IMR-90 (cell line): ENCODE data around the gene WNK1. TPM values are rescaled to one million over a fixed set of nuclear protein-coding genes. Genes with fewer than 3 reads are reported as not detected.
"Not testable (repeated sequence)": the region's sequence is repeated elsewhere in the genome, so short reads cannot be mapped to it uniquely, and the experiment has no call there.

Source experiments
- ATAC-seq: fragments of 200-7000 bp; cut with Tn5 transposase; 2 replicates; pipeline ENCODE4 v1.9.1; 2020; ENCODE audit warnings: low read depth, mild to moderate bottlenecking, moderate library complexity
- BruUV-seq: library from RNA; stranded (reverse); fragments of 400-500 nt; replicated peaks from 2 replicates; lab custom pipeline; 2021; lab: Mats Ljungman, UMichigan
- CTCF ChIA-PET: fragments of 300-600 bp; formaldehyde crosslinking; extraction: SDS; loops from one replicate; lab custom pipeline; 2021; ENCODE audit warnings: antibody characterized with exemption; lab: Yijun Ruan, JAX
- POLR2A ChIA-PET: fragments of 300-600 bp; sonication (Branson Sonifier 250); formaldehyde crosslinking; loops from one replicate; lab custom pipeline; 2022; ENCODE audit warnings: antibody characterized with exemption; ENCODE audit not compliant: unreplicated experiment; lab: Charles Lee
- DNase-seq: peaks from one replicate; pipeline ENCODE4 v3.0.0; 2013
- H2AFZ ChIP-seq: replicated peaks from 2 replicates; pipeline ENCODE3; 2013; ENCODE audit warnings: low read length, mild to moderate bottlenecking; ENCODE audit not compliant: poor library complexity
- H2AK5ac ChIP-seq: 2 replicates; pipeline ENCODE4 v1.6.1; 2013; ENCODE audit warnings: low read depth, low read length, inconsistent platforms
- H2AK9ac ChIP-seq: replicated peaks from 2 replicates; pipeline ENCODE3; 2013; ENCODE audit warnings: mild to moderate bottlenecking, low read depth, low read length, moderate library complexity; ENCODE audit not compliant: poor library complexity
- H2BK120ac ChIP-seq: 2 replicates; pipeline ENCODE4 v1.6.1; 2013; ENCODE audit warnings: low read depth, low read length, inconsistent platforms
- H2BK15ac ChIP-seq: 3 replicates; pipeline ENCODE4 v1.6.1; 2013; ENCODE audit warnings: low read depth, low read length, inconsistent platforms
- H2BK20ac ChIP-seq: 2 replicates; pipeline ENCODE4 v1.6.1; 2013; ENCODE audit warnings: low read depth, mild to moderate bottlenecking, inconsistent platforms, low read length, moderate library complexity
- H2BK5ac ChIP-seq: 2 replicates; pipeline ENCODE4 v1.6.1; 2013; ENCODE audit warnings: mild to moderate bottlenecking, low read depth, low read length, inconsistent platforms; ENCODE audit not compliant: poor library complexity, severe bottlenecking
- H3K14ac ChIP-seq: replicated peaks from 2 replicates; pipeline ENCODE4 v1.6.1; 2013; ENCODE audit warnings: low read depth, low read length, inconsistent platforms
- H3K18ac ChIP-seq: 2 replicates; pipeline ENCODE4 v1.6.1; 2013; ENCODE audit warnings: low read depth, low read length, control low read depth
- H3K23ac ChIP-seq: 2 replicates; pipeline ENCODE4 v1.6.1; 2013; ENCODE audit warnings: low read depth, low read length, inconsistent platforms
- H3K27ac ChIP-seq: 2 replicates; pipeline ENCODE4 v1.5.1; 2013; ENCODE audit warnings: mild to moderate bottlenecking, control low read depth, low read length; ENCODE audit not compliant: insufficient read depth
- H3K27me3 ChIP-seq: 2 replicates; pipeline ENCODE4 v1.6.1; 2013; ENCODE audit warnings: low read length; ENCODE audit not compliant: control insufficient read depth, insufficient read depth
- H3K36me3 ChIP-seq: 2 replicates; pipeline ENCODE4 v1.6.1; 2013; ENCODE audit warnings: low read length, mixed read lengths; ENCODE audit not compliant: control insufficient read depth, insufficient read depth
- H3K4ac ChIP-seq: 2 replicates; pipeline ENCODE4 v1.6.1; 2013; ENCODE audit warnings: low read depth, low read length, inconsistent platforms
- H3K4me1 ChIP-seq: 2 replicates; pipeline ENCODE4 v1.6.1; 2013; ENCODE audit warnings: low read length, mixed read lengths; ENCODE audit not compliant: control insufficient read depth, insufficient read depth
- H3K4me2 ChIP-seq: 2 replicates; pipeline ENCODE4 v1.6.1; 2013; ENCODE audit warnings: low read depth, mild to moderate bottlenecking, control low read depth, low read length, moderate library complexity
- H3K4me3 ChIP-seq: 2 replicates; pipeline ENCODE4 v1.5.1; 2013; ENCODE audit warnings: low read depth, mild to moderate bottlenecking, control low read depth, low read length, moderate library complexity; ENCODE audit not compliant: insufficient read depth
- H3K56ac ChIP-seq: 2 replicates; pipeline ENCODE4 v1.6.1; 2013; ENCODE audit warnings: low read length, inconsistent platforms; ENCODE audit not compliant: insufficient read depth; ENCODE audit errors: extremely low read depth
- H3K79me1 ChIP-seq, 2 experiments: 2 replicates each; pipeline ENCODE4 v1.6.1; 2013; ENCODE audit warnings: low read length in 2 of 2, inconsistent platforms in 1 of 2, low read depth in 1 of 2
- H3K9ac ChIP-seq: 2 replicates; pipeline ENCODE4 v1.6.1; 2013; ENCODE audit warnings: low read depth, low read length, control low read depth
- H3K9me1 ChIP-seq: 2 replicates; pipeline ENCODE4 v1.6.1; 2013; ENCODE audit warnings: low read length, inconsistent platforms; ENCODE audit not compliant: insufficient read depth
- H3K9me3 ChIP-seq: 2 replicates; pipeline ENCODE4 v1.6.1; 2013; ENCODE audit warnings: low read length; ENCODE audit not compliant: control insufficient read depth, insufficient read depth
- H4K20me1 ChIP-seq: 2 replicates; pipeline ENCODE4 v1.6.1; 2013; ENCODE audit warnings: low read length, inconsistent platforms; ENCODE audit not compliant: insufficient read depth
- H4K5ac ChIP-seq: 2 replicates; pipeline ENCODE4 v1.6.1; 2013; ENCODE audit warnings: mild to moderate bottlenecking, low read depth, low read length, control low read depth
- H4K8ac ChIP-seq, 2 experiments: 2 replicates each; pipeline ENCODE4 v1.6.1; 2013; ENCODE audit warnings: low read depth in 2 of 2, low read length in 2 of 2, control low read depth in 1 of 2, inconsistent platforms in 1 of 2
- H4K91ac ChIP-seq: 2 replicates; pipeline ENCODE4 v1.6.1; 2013; ENCODE audit warnings: low read depth, low read length, inconsistent platforms; ENCODE audit not compliant: insufficient read depth
- CEBPB ChIP-seq: IDR thresholded peaks from 2 replicates; pipeline ENCODE4 v1.6.1; 2012; ENCODE audit warnings: low read depth, low read length, improper control_type of control experiment
- RCOR1 ChIP-seq: IDR thresholded peaks from 2 replicates; pipeline ENCODE4 v1.6.1; 2012; ENCODE audit warnings: mild to moderate bottlenecking, low read length, improper control_type of control experiment; ENCODE audit not compliant: insufficient replicate concordance
- WGBS, 2 experiments: methylation state at CpG; one replicate each; pipeline versions ENCODE4 v1.1.5 to v1.1.7; 2013; ENCODE audit warnings: missing lambda C conversion rate in 2 of 2; ENCODE audit not compliant: insufficient read length in 1 of 2; ENCODE audit errors: extremely low coverage in 2 of 2; 5-methylcytosine and 5-hydroxymethylcytosine counted together
- dilution Hi-C: fragments of 300-500 bp; cut with HindIII; formaldehyde crosslinking; loops from one replicate; pipeline ENCODE4 v1.14.3; 2018; ENCODE audit warnings: low sequenced_read_pairs; ENCODE audit not compliant: unreplicated experiment
- in situ Hi-C: fragments of 300-500 bp; cut with MboI; formaldehyde crosslinking; loops from 3 replicates; pipeline ENCODE4 v1.14.3; 2019; ENCODE audit warnings: low sequenced_read_pairs, inconsistent platforms, mixed read lengths
- intact Hi-C: fragments of 100-400 bp; cut with micrococcal nuclease; formaldehyde crosslinking; loops from 2 replicates; pipeline ENCODE4 v1.10.0; 2022
- polyA plus RNA-seq, 3 experiments: library from polyadenylated mRNA; depleted of rRNA; stranded (reverse); fragments of >200 nt; gene quantifications; 2 replicates each; pipeline ENCODE4 v1.2.3, GENCODE V29; 2012; ENCODE audit warnings: low replicate concordance in 1 of 3
- total RNA-seq: library from RNA; depleted of rRNA; stranded (reverse); fragments of >200 nt; gene quantifications from 2 replicates; pipeline ENCODE4 v1.2.3, GENCODE V29; 2012

The WNK1 gene
- total and polyA plus RNA-seq, 2 of the 4 experiments (the other 2 are of a cell fraction), result 36.9 to 42.8 TPM

DNA sequence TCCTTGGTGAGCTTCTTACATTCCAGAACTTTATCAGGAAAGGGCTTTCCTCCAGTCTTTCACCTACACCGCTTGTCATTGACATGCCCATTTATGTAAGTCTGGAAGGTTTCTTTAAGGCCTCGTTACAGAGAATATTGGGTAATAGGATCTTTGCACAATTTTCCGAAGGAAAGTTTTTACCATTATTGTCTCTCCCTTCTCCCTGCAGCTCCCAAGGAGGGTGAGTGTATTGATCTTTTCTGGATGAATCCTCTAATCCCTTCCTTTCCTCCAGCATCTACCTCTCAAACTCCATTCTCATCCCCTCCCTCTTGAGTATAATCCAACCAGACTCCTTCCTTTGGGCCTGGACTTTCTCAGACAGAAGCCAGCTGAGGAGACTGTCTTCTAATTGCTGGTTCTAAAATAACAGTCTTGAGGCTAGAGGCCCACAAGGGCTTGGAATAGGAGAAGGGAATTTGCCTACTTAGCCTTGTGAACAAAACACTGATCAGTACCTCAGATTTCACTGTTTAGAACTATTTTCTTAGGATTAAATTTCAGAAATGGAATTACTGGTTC lies 21.8 kb downstream of the WNK1 start:
- CTCF ChIA-PET, result no interaction called here
- no TSS peak for BruUV-seq
- H3K56ac ChIP-seq, result no peak overlapping the region

DNA sequence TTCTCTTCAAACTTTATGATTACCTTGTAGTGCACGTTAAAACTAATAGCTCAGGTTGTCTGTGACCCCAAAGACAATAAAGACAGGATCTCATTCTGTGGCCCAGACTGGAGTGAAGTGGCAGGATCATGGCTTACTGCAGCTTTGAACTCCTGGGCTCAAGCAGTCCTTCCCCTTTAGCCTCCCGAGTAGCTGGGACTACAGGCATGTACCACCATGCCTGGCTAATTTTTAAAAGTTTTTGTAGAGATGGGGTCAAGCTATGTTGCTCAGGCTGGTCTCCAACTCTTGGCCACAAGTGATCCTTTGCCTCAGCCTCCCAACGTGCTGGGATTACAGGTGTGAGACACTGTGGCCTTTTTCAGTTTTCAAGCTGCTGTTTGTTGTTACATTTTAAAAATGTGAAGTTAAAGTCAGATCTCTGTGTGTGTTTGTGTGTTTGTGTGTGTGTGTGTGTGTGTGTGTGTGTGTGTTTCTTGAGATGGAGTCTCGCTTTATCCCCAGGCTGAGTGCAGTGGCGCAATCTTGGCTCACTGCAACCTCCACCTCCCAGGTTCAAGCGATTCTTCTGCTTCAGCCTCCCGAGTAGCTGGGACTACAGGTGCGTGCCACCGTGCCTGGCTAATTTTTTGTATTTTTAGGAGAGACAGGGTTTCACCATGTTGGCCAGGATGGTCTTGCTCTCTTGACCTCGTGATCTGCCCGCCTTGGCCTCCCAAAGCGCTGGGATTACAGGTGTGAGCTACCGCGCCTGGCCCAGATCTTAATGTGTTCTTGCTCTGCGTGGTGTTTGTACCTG lies 23.8 kb downstream of the WNK1 start:
- H2BK120ac ChIP-seq, H3K36me3 ChIP-seq, in situ Hi-C loops, H4K8ac ChIP-seq, ATAC-seq, H3K4me1 ChIP-seq, H3K9me3 ChIP-seq, H3K27me3 ChIP-seq, H3K27ac ChIP-seq, DNase-seq, H2BK20ac ChIP-seq, H2AFZ ChIP-seq, H2AK9ac ChIP-seq, dilution Hi-C loops, BruUV-seq, H4K91ac ChIP-seq, H2BK15ac ChIP-seq, POLR2A ChIA-PET, H3K14ac ChIP-seq, H3K18ac ChIP-seq, H4K5ac ChIP-seq, H3K4me3 ChIP-seq, H3K9ac ChIP-seq, H3K56ac ChIP-seq, H3K4me2 ChIP-seq: not testable (repeated sequence)
- H3K4ac ChIP-seq, result 0 out of 2 replicates have a peak overlapping the region, but pooled peaks have one; percentile 9
- intact Hi-C loops, result loop anchor here (1.0 to 5.0 kb wide), 2 partner anchors 36 to 59 kb away; no protein-coding TSS in a partner anchor
- H3K23ac ChIP-seq, result peak overlapping the region; percentile 82; the same call in 1 of the 2 replicates
- H2BK5ac ChIP-seq, result peak overlapping the region; percentile 48
- WGBS, 2 experiments, result 100% methylated on average over 6 of the region's 15 CpGs; no CpG with 5 or more reads in 1 of the 2 experiments
- CTCF ChIA-PET, result interaction anchor here (0.9 to 1.0 kb wide), 2 partner anchors 25 to 165 kb away, joined by 3 to 4 read pairs; no protein-coding TSS in a partner anchor
- peaks cover 22% of the 10 kb centered on the region for H3K9me1 ChIP-seq
- peak overlapping the region; percentile 40; the same call in 1 of the 2 replicates for H2AK5ac ChIP-seq
- peaks cover 18 to 52% of the 10 kb centered on the region in 2 experiments for H3K79me1 ChIP-seq
- H4K20me1 ChIP-seq, result peaks cover 50% of the 10 kb centered on the region

More for the DNA sequence above, 21.8 kb downstream of the WNK1 start:
- WGBS, 2 experiments, result no CpG with 5 or more reads among the region's 3 CpGs
- Histone ChIP-seq H3K18ac (0 out of 2 replicates have a peak overlapping the region, but pooled peaks have one; percentile 59), H3K36me3 (no peaks in the 10 kb centered on the region), H3K4me2 (peak overlapping the region; percentile 81), H3K4me3 (no peak overlapping the region), H3K14ac (no peak overlapping the region; the same call in 1 of the 2 replicates), H3K27ac (peak overlapping the region; percentile 5; the same call in 1 of the 2 replicates), H2AFZ (no peak overlapping the region), H2BK15ac (no peak overlapping the region), H2BK5ac (peak overlapping the region; percentile 38), H4K5ac (peak overlapping the region; percentile 17; the same call in 1 of the 2 replicates), H3K9me1 (peaks cover 20% of the 10 kb centered on the region), H3K4me1 (peaks cover 4% of the 10 kb centered on the region), H4K20me1 (peaks cover 41% of the 10 kb centered on the region), H3K79me1 (peaks cover 18 to 47% of the 10 kb centered on the region in 2 experiments), H3K9ac (no peak overlapping the region), H3K9me3 (no peaks in the 10 kb centered on the region), H3K27me3 (no peaks in the 10 kb centered on the region), H4K8ac (0 out of 4 replicates have a peak overlapping the region, but pooled peaks of 1 of the 2 experiments have one; percentile 19), H2BK20ac (no peak overlapping the region), H2BK120ac (no peak overlapping the region), H3K23ac (peak overlapping the region; percentile 51; the same call in 1 of the 2 replicates), H2AK5ac (no peak overlapping the region), H2AK9ac (no peak overlapping the region), H3K4ac (peak overlapping the region; percentile 51; the same call in 1 of the 2 replicates), H4K91ac (no peak overlapping the region)
- DNase-seq (no peak), ATAC-seq (peak; percentile 35; the same call in 1 of the 2 replicates)
- POLR2A ChIA-PET, result no interaction called here
- TF ChIP-seq RCOR1 (no peak), CEBPB (0 out of 2 replicates have a peak, but pooled peaks have one; percentile 13)
- dilution Hi-C loops, result no loop called here
- in situ Hi-C loops, result no loop called here
- intact Hi-C loops, result no loop called here
